Right ventricle myocardium superior (tissue), 1 donor: ENCODE results near the gene SERPINE1. TPM values are rescaled to one million over a fixed set of nuclear protein-coding genes. Genes with fewer than 3 reads are reported as not detected.
A peak's percentile ranks its signal among the peaks of the same experiment; 100 is the strongest.

Experiments used
- ATAC-seq: fragments of 200-7000 bp; cut with Tn5 transposase; one replicate; pipeline ENCODE4 v1.9.1; 2020; ENCODE audit warnings: mild to moderate bottlenecking; ENCODE audit not compliant: poor library complexity
- DNase-seq: peaks from one replicate; pipeline ENCODE4 v3.0.0-alpha.2; 2020
- intact Hi-C: fragments of 100-400 bp; cut with DNase I; formaldehyde crosslinking; loops from one replicate; pipeline ENCODE4 v1.11.2; 2022
- total RNA-seq: library from RNA; stranded (reverse); fragmentation: NEBNext Ultra II Directional; extraction: Animal tissue kit (Norgen Biotek cat#: 25700); gene quantifications from one replicate; pipeline ENCODE4 v1.2.1, GENCODE V29; 2021
- donor health status: DM: no; HTN: yes; CAD: no; lungs with severe emphysema.

Gene SERPINE1
- total RNA-seq, 1 donor from 2014 or later = 1.6 TPM

- intact Hi-C loops = loop anchor here (10.0 kb wide), 1 partner anchor 244 kb away; the partner anchor contains the start of gene ACHE
- peak; percentile 90 for ATAC-seq
- DNase-seq = peak; percentile 73
These were observed 11.4 kb downstream of the SERPINE1 start for GRCh38 chr7:101138213-101138870.

- intact Hi-C loops = loop anchor here (5.0 kb wide), 1 partner anchor 142 kb away; no protein-coding TSS in a partner anchor
- DNase-seq (no peak), ATAC-seq (no peak)
These were observed 13.4 kb downstream of the SERPINE1 start for GRCh38 chr7:101140339-101140699.

- ATAC-seq (no peak), DNase-seq (no peak)
- intact Hi-C loops = loop anchor here (5.0 kb wide), 1 partner anchor 141 kb away; no protein-coding TSS in a partner anchor
These were observed 14.0 kb downstream of the SERPINE1 start for GRCh38 chr7:101140746-101141382.

GRCh38 chr7:101151908-101152651 lies 25.2 kb downstream of the SERPINE1 start:
- no peak for DNase-seq
- ATAC-seq = no peak
- intact Hi-C loops = no loop called here

- peak; percentile 99 for ATAC-seq
- DNase-seq = peak; percentile 96
- intact Hi-C loops = no loop called here
These were observed 27.2 kb downstream of the SERPINE1 start, which contains the start of gene AP1S1 for GRCh38 chr7:101153969-101154692. Gene AP1S1, plus strand, starts transcription at chr7:101154476. Its CDS starts 39 bp downstream, at chr7:101154515.

GRCh38 chr7:101154693-101155102 lies 27.8 kb downstream of the SERPINE1 start:
- ATAC-seq = peak; percentile 47
- intact Hi-C loops = no loop called here
- DNase-seq = no peak

- intact Hi-C loops = no loop called here
- DNase-seq (no peak), ATAC-seq (no peak)
These were observed 28.4 kb downstream of the SERPINE1 start for GRCh38 chr7:101155303-101155702.

- intact Hi-C loops = no loop called here
- DNase-seq (no peak), ATAC-seq (no peak)
These were observed 29.4 kb downstream of the SERPINE1 start for GRCh38 chr7:101156277-101156676.

GRCh38 chr7:101156866-101157589 lies 30.1 kb downstream of the SERPINE1 start:
- intact Hi-C loops = no loop called here
- no peak for DNase-seq
- ATAC-seq = no peak

GRCh38 chr7:101159696-101160674 lies 33.1 kb downstream of the SERPINE1 start:
- DNase-seq (no peak), ATAC-seq (no peak)
- intact Hi-C loops = no loop called here

- ATAC-seq (no peak), DNase-seq (no peak)
- intact Hi-C loops = no loop called here
These were observed 34.0 kb downstream of the SERPINE1 start for GRCh38 chr7:101160910-101161309.

- intact Hi-C loops = no loop called here
- DNase-seq (no peak), ATAC-seq (no peak)
These were observed 35.0 kb downstream of the SERPINE1 start for GRCh38 chr7:101161692-101162471.

GRCh38 chr7:101162551-101163278 lies 35.8 kb downstream of the SERPINE1 start:
- intact Hi-C loops = no loop called here
- DNase-seq (no peak), ATAC-seq (peak; percentile 19)

GRCh38 chr7:101163279-101164070 lies 36.6 kb downstream of the SERPINE1 start:
- ATAC-seq = no peak
- DNase-seq = no peak
- intact Hi-C loops = no loop called here
